ENCODE results near the gene CR1. TPM values are rescaled to one million over a fixed set of nuclear protein-coding genes. Genes with fewer than 3 reads are reported as not detected.

CR1 gene
- polyA plus RNA-seq, 1 donor (not counting 4 experiments of a cell fraction or from before 2014, with no cell fraction given) = 0.09 TPM

DNA sequence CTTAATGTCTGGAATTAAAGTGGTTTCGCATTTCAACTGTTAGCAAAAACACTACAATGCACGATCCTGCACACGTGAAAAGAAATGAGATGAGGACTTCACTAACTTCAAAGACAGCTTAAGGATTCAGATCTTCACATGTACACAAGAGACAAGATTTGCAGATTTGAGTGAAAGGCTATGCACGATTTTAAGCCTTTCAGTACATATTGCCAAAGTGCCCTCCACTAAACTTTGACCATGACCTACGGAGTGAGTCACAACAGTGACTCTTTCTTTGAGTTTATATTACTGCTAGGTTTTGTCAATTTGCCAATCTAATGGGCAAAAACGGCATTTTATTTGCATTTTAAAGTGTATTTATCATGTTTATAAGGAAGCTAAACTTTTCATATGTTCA, 107.8 kb downstream of the CR1 start:
- no peaks in the 10 kb centered on the region for H4K20me1 ChIP-seq (ENCODE audit: control insufficient read depth, extremely low read depth, insufficient read depth, low read length)
- dilution Hi-C loops (cut with MboI; ENCODE audit: extremely low pct_ligation_motif_present, low sequenced_read_pairs) = no loop called here
- H3K9ac ChIP-seq (ENCODE audit: control insufficient read depth, extremely low read depth, insufficient read depth, low read length) = no peak overlapping the region
- FAIRE-seq (no peak), DNase-seq (ENCODE audit: low read depth, low spot score) (no peak)
- H3K79me2 ChIP-seq (ENCODE audit: control insufficient read depth, insufficient read depth, low read length) = no peaks in the 10 kb centered on the region
- no peak overlapping the region for H3K4me3 ChIP-seq (ENCODE audit: control insufficient read depth in 2 of 3, extremely low read depth in 1 of 3, insufficient read depth in 2 of 3, low read depth in 1 of 3, low read length in 3 of 3)
- no peaks in the 10 kb centered on the region for H3K9me3 ChIP-seq (ENCODE audit: control insufficient read depth, low read depth, low read length)
- H2AFZ ChIP-seq (ENCODE audit: control insufficient read depth, low read length) = no peak overlapping the region
- peaks cover 2% of the 10 kb centered on the region for H3K27me3 ChIP-seq (ENCODE audit: control insufficient read depth, extremely low read depth, insufficient read depth, low read length)
- H3K4me1 ChIP-seq (ENCODE audit: control insufficient read depth, extremely low read depth, insufficient read depth, low read length) = peaks cover 4% of the 10 kb centered on the region
- H3K4me2 ChIP-seq (ENCODE audit: control insufficient read depth, extremely low read depth, insufficient read depth, low read depth, low read length) = no peak overlapping the region
- no peaks in the 10 kb centered on the region for H3K9me1 ChIP-seq (ENCODE audit: control insufficient read depth, extremely low read depth, insufficient read depth, low read length)
- no peak overlapping the region for H3K27ac ChIP-seq (ENCODE audit: control insufficient read depth, insufficient read depth, low read length)
- no peak for TF ChIP-seq EZH2 (IDR thresholded peaks at IDR 0.05; ENCODE audit: low read length)
- TF ChIP-seq, protein P1, sequence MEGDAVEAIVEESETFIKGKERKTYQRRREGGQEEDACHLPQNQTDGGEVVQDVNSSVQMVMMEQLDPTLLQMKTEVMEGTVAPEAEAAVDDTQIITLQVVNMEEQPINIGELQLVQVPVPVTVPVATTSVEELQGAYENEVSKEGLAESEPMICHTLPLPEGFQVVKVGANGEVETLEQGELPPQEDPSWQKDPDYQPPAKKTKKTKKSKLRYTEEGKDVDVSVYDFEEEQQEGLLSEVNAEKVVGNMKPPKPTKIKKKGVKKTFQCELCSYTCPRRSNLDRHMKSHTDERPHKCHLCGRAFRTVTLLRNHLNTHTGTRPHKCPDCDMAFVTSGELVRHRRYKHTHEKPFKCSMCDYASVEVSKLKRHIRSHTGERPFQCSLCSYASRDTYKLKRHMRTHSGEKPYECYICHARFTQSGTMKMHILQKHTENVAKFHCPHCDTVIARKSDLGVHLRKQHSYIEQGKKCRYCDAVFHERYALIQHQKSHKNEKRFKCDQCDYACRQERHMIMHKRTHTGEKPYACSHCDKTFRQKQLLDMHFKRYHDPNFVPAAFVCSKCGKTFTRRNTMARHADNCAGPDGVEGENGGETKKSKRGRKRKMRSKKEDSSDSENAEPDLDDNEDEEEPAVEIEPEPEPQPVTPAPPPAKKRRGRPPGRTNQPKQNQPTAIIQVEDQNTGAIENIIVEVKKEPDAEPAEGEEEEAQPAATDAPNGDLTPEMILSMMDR (optimal IDR thresholded peaks at IDR 0.05 in 1 of 3, IDR thresholded peaks at IDR 0.05 in 1 of 3, conservative IDR thresholded peaks at IDR 0.05 in 1 of 3; ENCODE audit: extremely low read depth in 1 of 3, insufficient read depth in 2 of 3, low read length in 3 of 3) = no peak
- H3K36me3 ChIP-seq (ENCODE audit: control insufficient read depth in 2 of 2, extremely low read depth in 1 of 2, insufficient read depth in 2 of 2, low read length in 2 of 2) = no peaks in the 10 kb centered on the region

DNA sequence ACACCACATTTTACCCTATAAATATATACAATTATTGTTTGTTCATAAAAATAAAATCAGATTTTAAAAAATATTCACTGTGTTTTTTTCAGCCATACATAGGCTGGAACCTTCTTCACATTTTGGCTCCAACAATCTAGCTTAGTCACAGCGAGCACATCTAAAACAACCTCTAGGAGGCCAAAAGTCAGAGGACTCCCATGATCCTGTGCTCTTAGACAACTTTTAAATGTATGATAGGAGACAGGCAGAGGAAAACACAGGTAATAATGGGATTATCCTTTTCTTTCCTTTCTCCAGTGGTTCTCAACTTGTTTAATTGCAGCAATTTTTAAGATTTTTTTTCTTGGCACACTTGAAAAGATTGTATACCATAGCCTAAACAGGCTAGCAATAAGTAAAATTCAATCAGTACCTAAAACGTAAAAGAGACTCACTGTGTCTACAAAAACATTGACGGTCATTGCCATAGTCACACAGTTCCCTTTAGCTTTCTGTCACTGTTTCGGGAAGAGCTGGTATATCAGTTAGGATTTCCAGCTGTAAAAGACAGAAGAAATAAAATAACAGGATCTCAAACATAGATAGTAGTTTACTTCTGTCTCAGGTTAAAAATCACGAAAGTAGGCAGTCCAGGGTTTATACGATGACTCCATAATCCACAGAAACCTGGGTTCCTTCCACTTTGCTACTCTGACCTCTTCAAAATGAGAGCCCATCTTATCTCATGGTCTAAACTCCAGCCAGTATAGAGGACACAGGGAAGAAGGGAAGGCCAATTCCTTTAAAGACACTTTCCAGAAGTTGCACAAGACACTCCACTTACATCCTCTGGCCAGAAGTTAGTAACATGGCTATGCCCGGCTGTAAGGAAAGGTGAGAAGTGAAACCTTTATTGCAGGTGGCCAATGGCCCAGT, 109.7 kb downstream of the CR1 start:
- dilution Hi-C loops (cut with MboI; ENCODE audit: extremely low pct_ligation_motif_present, low sequenced_read_pairs) = no loop called here
- FAIRE-seq = no peak
- TF ChIP-seq, protein P1 (optimal IDR thresholded peaks at IDR 0.05 in 1 of 3, IDR thresholded peaks at IDR 0.05 in 1 of 3, conservative IDR thresholded peaks at IDR 0.05 in 1 of 3; ENCODE audit: extremely low read depth in 1 of 3, insufficient read depth in 2 of 3, low read length in 3 of 3) = no peak
- no peak for TF ChIP-seq EZH2 (IDR thresholded peaks at IDR 0.05; ENCODE audit: low read length)

More for the DNA sequence above, 109.7 kb downstream of the CR1 start:
- DNase-seq (ENCODE audit: low read depth, low spot score) = no peak
- Histone ChIP-seq H3K79me2 (ENCODE audit: control insufficient read depth, insufficient read depth, low read length) (no peaks in the 10 kb centered on the region), H3K27me3 (ENCODE audit: control insufficient read depth, extremely low read depth, insufficient read depth, low read length) (peaks cover 2% of the 10 kb centered on the region), H3K9ac (ENCODE audit: control insufficient read depth, extremely low read depth, insufficient read depth, low read length) (no peak overlapping the region), H2AFZ (ENCODE audit: control insufficient read depth, low read length) (no peak overlapping the region), H3K4me1 (ENCODE audit: control insufficient read depth, extremely low read depth, insufficient read depth, low read length) (peaks cover 4% of the 10 kb centered on the region), H3K36me3 (ENCODE audit: control insufficient read depth in 2 of 2, extremely low read depth in 1 of 2, insufficient read depth in 2 of 2, low read length in 2 of 2) (no peaks in the 10 kb centered on the region), H3K27ac (ENCODE audit: control insufficient read depth, insufficient read depth, low read length) (no peak overlapping the region), H4K20me1 (ENCODE audit: control insufficient read depth, extremely low read depth, insufficient read depth, low read length) (no peaks in the 10 kb centered on the region), H3K9me1 (ENCODE audit: control insufficient read depth, extremely low read depth, insufficient read depth, low read length) (no peaks in the 10 kb centered on the region), H3K4me2 (ENCODE audit: control insufficient read depth, extremely low read depth, insufficient read depth, low read depth, low read length) (no peak overlapping the region), H3K9me3 (ENCODE audit: control insufficient read depth, low read depth, low read length) (no peaks in the 10 kb centered on the region), H3K4me3 (ENCODE audit: control insufficient read depth in 2 of 3, extremely low read depth in 1 of 3, insufficient read depth in 2 of 3, low read depth in 1 of 3, low read length in 3 of 3) (no peak overlapping the region)

All from keratinocyte (primary cell).